ENCODE results near the gene SNX24. TPM values are rescaled to one million over a fixed set of nuclear protein-coding genes. Genes with fewer than 3 reads are reported as not detected.

SNX24 gene
- total RNA-seq, 6 experiments from 2014 or later, result 6.2 to 23.7 (median 12.5) TPM

DNA sequence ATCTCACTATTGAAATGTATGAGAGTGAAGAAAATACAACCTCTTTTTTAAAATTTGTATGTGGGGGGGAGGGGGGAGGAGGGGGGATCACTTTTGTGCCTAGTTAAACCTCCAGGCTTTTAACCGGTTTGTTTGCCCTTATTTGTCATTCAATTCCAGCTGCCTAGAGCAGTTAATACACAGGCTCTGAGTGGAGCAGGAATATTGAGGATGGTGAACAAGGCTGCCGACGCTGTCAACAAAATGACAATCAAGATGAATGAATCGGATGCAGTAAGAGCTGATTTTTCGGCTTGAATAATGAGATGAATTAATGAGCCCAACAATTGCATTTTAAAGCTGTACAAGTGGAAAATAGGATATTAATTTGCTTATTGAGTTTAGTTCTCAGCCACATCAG, 28.7 kb upstream of the SNX24 start:
- H3K4me1 ChIP-seq, result no peaks in the 10 kb centered on the region
- TF ChIP-seq, protein P1, sequence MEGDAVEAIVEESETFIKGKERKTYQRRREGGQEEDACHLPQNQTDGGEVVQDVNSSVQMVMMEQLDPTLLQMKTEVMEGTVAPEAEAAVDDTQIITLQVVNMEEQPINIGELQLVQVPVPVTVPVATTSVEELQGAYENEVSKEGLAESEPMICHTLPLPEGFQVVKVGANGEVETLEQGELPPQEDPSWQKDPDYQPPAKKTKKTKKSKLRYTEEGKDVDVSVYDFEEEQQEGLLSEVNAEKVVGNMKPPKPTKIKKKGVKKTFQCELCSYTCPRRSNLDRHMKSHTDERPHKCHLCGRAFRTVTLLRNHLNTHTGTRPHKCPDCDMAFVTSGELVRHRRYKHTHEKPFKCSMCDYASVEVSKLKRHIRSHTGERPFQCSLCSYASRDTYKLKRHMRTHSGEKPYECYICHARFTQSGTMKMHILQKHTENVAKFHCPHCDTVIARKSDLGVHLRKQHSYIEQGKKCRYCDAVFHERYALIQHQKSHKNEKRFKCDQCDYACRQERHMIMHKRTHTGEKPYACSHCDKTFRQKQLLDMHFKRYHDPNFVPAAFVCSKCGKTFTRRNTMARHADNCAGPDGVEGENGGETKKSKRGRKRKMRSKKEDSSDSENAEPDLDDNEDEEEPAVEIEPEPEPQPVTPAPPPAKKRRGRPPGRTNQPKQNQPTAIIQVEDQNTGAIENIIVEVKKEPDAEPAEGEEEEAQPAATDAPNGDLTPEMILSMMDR (IDR thresholded peaks at IDR 0.05), result no peak
- TF ChIP-seq POLR2A (IDR thresholded peaks at IDR 0.05), result no peak
- DNase-seq, result no peak
- 91% methylated on average over 5 of the region's 5 CpGs for WGBS (ENCODE audit: insufficient coverage, low coverage, low lambda C conversion rate, missing lambda C conversion rate)
- intact Hi-C loops (cut with DNase I), result no loop called here
- H3K4me3 ChIP-seq, result no peak overlapping the region
- H3K27ac ChIP-seq, result no peak overlapping the region
- ATAC-seq, result no peak
- H3K9me3 ChIP-seq, result no peaks in the 10 kb centered on the region
- H3K36me3 ChIP-seq, result peaks cover 0 to 21% (median under 1%) of the 10 kb centered on the region in 4 donors
- no peaks in the 10 kb centered on the region for H3K27me3 ChIP-seq

GRCh38 chr5:122831984-122832383, 13.4 kb upstream of the SNX24 start:
- no peak for DNase-seq
- H3K27me3 ChIP-seq, result no peaks in the 10 kb centered on the region
- 32% methylated on average over 1 of the region's 1 CpG for WGBS (ENCODE audit: insufficient coverage, low coverage, low lambda C conversion rate, missing lambda C conversion rate)
- peak in 3 of 4 donors; percentile 35 to 71 (median 50) for ATAC-seq
- TF ChIP-seq, protein P1 (IDR thresholded peaks at IDR 0.05), result no peak
- TF ChIP-seq POLR2A (IDR thresholded peaks at IDR 0.05), result no peak
- H3K9me3 ChIP-seq, result no peaks in the 10 kb centered on the region
- no peak overlapping the region for H3K27ac ChIP-seq
- peaks cover 0 to 4% (median 0%) of the 10 kb centered on the region in 4 donors for H3K4me1 ChIP-seq
- H3K4me3 ChIP-seq, result no peak overlapping the region
- peaks cover 0 to 24% (median 6%) of the 10 kb centered on the region in 4 donors for H3K36me3 ChIP-seq
- intact Hi-C loops (cut with DNase I), result no loop called here

DNA sequence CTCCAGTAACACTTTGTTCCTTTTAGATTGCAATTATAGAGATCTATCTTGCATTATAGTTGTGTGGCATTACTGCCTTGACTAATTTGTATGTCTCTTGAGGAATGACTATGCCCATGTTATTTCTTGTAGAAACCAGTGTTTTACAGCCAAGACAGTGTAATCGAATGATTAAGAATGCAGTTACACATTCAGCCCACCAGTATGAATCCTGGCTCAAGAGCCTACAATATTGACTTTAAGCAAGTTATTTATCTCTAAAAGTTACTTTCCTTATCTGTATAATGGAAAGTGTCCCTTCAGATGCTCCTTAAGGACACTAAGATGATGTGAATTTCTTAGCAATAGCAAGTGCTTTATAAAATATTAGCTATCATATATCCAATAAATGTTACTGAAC, 9.7 kb upstream of the SNX24 start:
- intact Hi-C loops (cut with DNase I), result no loop called here
- no peaks in the 10 kb centered on the region for H3K36me3 ChIP-seq
- ATAC-seq (no peak), DNase-seq (no peak)
- H3K27me3 ChIP-seq, result no peaks in the 10 kb centered on the region
- no peak overlapping the region for H3K27ac ChIP-seq
- H3K4me1 ChIP-seq, result peaks cover 0 to 4% (median 0%) of the 10 kb centered on the region in 4 donors
- 82% methylated on average over 1 of the region's 1 CpG for WGBS (ENCODE audit: insufficient coverage, low coverage, low lambda C conversion rate, missing lambda C conversion rate)
- TF ChIP-seq POLR2A (IDR thresholded peaks at IDR 0.05), result no peak
- TF ChIP-seq, protein P1 (IDR thresholded peaks at IDR 0.05), result no peak
- H3K9me3 ChIP-seq, result no peaks in the 10 kb centered on the region
- no peak overlapping the region for H3K4me3 ChIP-seq

- H3K9me3 ChIP-seq, result no peaks in the 10 kb centered on the region
- TF ChIP-seq, protein P1 (IDR thresholded peaks at IDR 0.05), result no peak
- no peak for TF ChIP-seq POLR2A (IDR thresholded peaks at IDR 0.05)
- no peak overlapping the region for H3K27ac ChIP-seq
- H3K27me3 ChIP-seq, result no peaks in the 10 kb centered on the region
- no peak for ATAC-seq
- no peaks in the 10 kb centered on the region for H3K36me3 ChIP-seq
- H3K4me1 ChIP-seq, result peaks cover 0 to 4% (median 0%) of the 10 kb centered on the region in 4 donors
- H3K4me3 ChIP-seq, result no peak overlapping the region
- 85% methylated on average over 3 of the region's 3 CpGs for WGBS (ENCODE audit: insufficient coverage, low coverage, low lambda C conversion rate, missing lambda C conversion rate)
- intact Hi-C loops (cut with DNase I), result no loop called here
- DNase-seq, result no peak
These were observed 8.5 kb upstream of the SNX24 start for GRCh38 chr5:122836947-122837346.

- Histone ChIP-seq H3K4me1 (peaks cover 0 to 5% (median 0%) of the 10 kb centered on the region in 4 donors), H3K9me3 (no peaks in the 10 kb centered on the region), H3K27ac (no peak overlapping the region), H3K4me3 (no peak overlapping the region), H3K36me3 (no peaks in the 10 kb centered on the region), H3K27me3 (no peaks in the 10 kb centered on the region)
- no peak for DNase-seq
- 97% methylated on average over 4 of the region's 4 CpGs for WGBS (ENCODE audit: insufficient coverage, low coverage, low lambda C conversion rate, missing lambda C conversion rate)
- intact Hi-C loops (cut with DNase I), result loop anchor here in 1 of 2 donors (10.0 kb wide), 1 partner anchor 65 kb away; the partner anchor contains the start of gene SNX2
- ATAC-seq, result no peak
- no peak for TF ChIP-seq POLR2A (IDR thresholded peaks at IDR 0.05)
- TF ChIP-seq, protein P1 (IDR thresholded peaks at IDR 0.05), result no peak
These were observed 5.7 kb upstream of the SNX24 start for GRCh38 chr5:122839731-122840130.

All from right lobe of liver (tissue), 6 donors.